WTC11 (cell line): ENCODE results near the gene GATA1.

Experiments
- JUN ChIP-seq: sonication (generic); formaldehyde crosslinking; IDR thresholded peaks from 2 replicates; pipeline ENCODE4 v1.8.0; 2023; ENCODE audit warnings: mild to moderate bottlenecking, missing genetic modification reagents
- NR3C1 ChIP-seq: sonication (generic); formaldehyde crosslinking; conservative IDR thresholded peaks from 2 replicates; pipeline ENCODE4 v1.8.1; 2023; ENCODE audit warnings: low read depth, mild to moderate bottlenecking, missing genetic modification reagents
- SMAD3 ChIP-seq: sonication (generic); formaldehyde crosslinking; IDR thresholded peaks from 2 replicates; pipeline ENCODE4 v1.8.0; 2022; ENCODE audit warnings: missing genetic modification reagents, mild to moderate bottlenecking, borderline replicate concordance
- ZNF416 ChIP-seq: fragments of 250-450 bp; sonication (Bioruptor Pico); IDR thresholded peaks from 2 replicates; pipeline ENCODE4 v1.9.0; 2021; ENCODE audit warnings: mild to moderate bottlenecking, inconsistent platforms
- TF ChIP-seq, protein P1 (sequence below): fragments of 200-600 bp; IDR thresholded peaks from 2 replicates; pipeline ENCODE4 v1.8.0; 2022; ENCODE audit warnings: antibody characterized with exemption
- TF ChIP-seq, protein P2 (sequence below): sonication (generic); formaldehyde crosslinking; IDR thresholded peaks from 2 replicates; pipeline ENCODE4 v1.8.0; 2022; ENCODE audit warnings: mild to moderate bottlenecking, missing genetic modification reagents
- TF ChIP-seq, protein P3 (sequence below): sonication (generic); formaldehyde crosslinking; IDR thresholded peaks from 2 replicates; pipeline ENCODE4 v1.8.1; 2022; ENCODE audit warnings: low read depth, mild to moderate bottlenecking, moderate library complexity, missing genetic modification reagents, borderline replicate concordance

DNA sequence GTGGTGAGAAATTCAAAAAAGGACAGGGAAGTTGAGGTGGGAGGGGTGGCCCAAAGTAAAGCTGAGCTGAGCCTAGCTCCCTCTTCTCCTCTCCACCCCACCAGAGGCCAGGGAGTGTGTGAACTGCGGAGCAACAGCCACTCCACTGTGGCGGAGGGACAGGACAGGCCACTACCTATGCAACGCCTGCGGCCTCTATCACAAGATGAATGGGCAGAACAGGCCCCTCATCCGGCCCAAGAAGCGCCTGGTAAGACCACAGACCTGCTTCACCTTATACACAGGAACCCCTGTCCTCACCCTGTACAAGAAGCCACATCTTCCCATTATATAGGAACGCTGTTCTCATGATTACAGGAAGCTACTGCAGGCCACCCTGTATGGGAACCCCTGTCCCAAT lies 5.8 kb downstream of the GATA1 start:
- TF ChIP-seq, protein P1, sequence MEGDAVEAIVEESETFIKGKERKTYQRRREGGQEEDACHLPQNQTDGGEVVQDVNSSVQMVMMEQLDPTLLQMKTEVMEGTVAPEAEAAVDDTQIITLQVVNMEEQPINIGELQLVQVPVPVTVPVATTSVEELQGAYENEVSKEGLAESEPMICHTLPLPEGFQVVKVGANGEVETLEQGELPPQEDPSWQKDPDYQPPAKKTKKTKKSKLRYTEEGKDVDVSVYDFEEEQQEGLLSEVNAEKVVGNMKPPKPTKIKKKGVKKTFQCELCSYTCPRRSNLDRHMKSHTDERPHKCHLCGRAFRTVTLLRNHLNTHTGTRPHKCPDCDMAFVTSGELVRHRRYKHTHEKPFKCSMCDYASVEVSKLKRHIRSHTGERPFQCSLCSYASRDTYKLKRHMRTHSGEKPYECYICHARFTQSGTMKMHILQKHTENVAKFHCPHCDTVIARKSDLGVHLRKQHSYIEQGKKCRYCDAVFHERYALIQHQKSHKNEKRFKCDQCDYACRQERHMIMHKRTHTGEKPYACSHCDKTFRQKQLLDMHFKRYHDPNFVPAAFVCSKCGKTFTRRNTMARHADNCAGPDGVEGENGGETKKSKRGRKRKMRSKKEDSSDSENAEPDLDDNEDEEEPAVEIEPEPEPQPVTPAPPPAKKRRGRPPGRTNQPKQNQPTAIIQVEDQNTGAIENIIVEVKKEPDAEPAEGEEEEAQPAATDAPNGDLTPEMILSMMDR = no peak
- no peak for TF ChIP-seq JUN (CRISPR knock-in tag)
- TF ChIP-seq, protein P2, sequence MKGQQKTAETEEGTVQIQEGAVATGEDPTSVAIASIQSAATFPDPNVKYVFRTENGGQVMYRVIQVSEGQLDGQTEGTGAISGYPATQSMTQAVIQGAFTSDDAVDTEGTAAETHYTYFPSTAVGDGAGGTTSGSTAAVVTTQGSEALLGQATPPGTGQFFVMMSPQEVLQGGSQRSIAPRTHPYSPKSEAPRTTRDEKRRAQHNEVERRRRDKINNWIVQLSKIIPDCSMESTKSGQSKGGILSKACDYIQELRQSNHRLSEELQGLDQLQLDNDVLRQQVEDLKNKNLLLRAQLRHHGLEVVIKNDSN (CRISPR knock-in tag) = no peak
- no peak for TF ChIP-seq SMAD3 (CRISPR knock-in tag)
- TF ChIP-seq NR3C1 (CRISPR knock-in tag) = no peak
- TF ChIP-seq, protein P3, sequence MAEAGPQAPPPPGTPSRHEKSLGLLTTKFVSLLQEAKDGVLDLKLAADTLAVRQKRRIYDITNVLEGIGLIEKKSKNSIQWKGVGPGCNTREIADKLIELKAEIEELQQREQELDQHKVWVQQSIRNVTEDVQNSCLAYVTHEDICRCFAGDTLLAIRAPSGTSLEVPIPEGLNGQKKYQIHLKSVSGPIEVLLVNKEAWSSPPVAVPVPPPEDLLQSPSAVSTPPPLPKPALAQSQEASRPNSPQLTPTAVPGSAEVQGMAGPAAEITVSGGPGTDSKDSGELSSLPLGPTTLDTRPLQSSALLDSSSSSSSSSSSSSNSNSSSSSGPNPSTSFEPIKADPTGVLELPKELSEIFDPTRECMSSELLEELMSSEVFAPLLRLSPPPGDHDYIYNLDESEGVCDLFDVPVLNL (CRISPR knock-in tag) = no peak
- no peak for TF ChIP-seq ZNF416 (CRISPR knock-in tag)
